HCT116 (cell line): ENCODE results near the gene EPN1. TPM values are rescaled to one million over a fixed set of nuclear protein-coding genes. Genes with fewer than 3 reads are reported as not detected.

Experiments used
- ATAC-seq: fragments of 200-7000 bp; cut with Tn5 transposase; 2 replicates; pipeline ENCODE4 v1.9.1; 2020; ENCODE audit warnings: mild to moderate bottlenecking, moderate library complexity
- BruUV-seq: library from RNA; stranded (reverse); fragments of 400-500 nt; replicated peaks from 2 replicates; lab custom pipeline; 2021; lab: Mats Ljungman, UMichigan
- CTCF ChIA-PET: fragments of 300-600 bp; sonication (Branson Sonifier 250); formaldehyde crosslinking; loops from one replicate; lab custom pipeline; 2021; ENCODE audit warnings: antibody characterized with exemption; lab: Charles Lee
- POLR2A ChIA-PET: fragments of 300-600, 350-600 bp; sonication (Branson Sonifier 250); formaldehyde crosslinking; loops from one replicate; lab custom pipeline; 2021; ENCODE audit warnings: antibody characterized with exemption; lab: Charles Lee
- RAD21 ChIA-PET, 2 experiments: fragments of 300-600 bp; sonication (Branson Sonifier 250); formaldehyde crosslinking; loops; one replicate each; lab custom pipeline; 2023; ENCODE audit warnings: low total read pairs in 2 of 2; ENCODE audit not compliant: uncharacterized antibody in 2 of 2, unreplicated experiment in 2 of 2, low non-redundant PET in 1 of 2; lab: Charles Lee
- DNase-seq: peaks from one replicate; pipeline ENCODE4 v3.0.0-alpha.2; 2010; ENCODE audit warnings: low read depth, low spot score
- H2AFZ ChIP-seq: fragments of 200-600 bp; shearing (Covaris generic), sonication (generic); 2 replicates; pipeline ENCODE4 v1.6.1; 2017; ENCODE audit warnings: low read depth, mixed run types, mixed read lengths, antibody characterized with exemption, low read length; ENCODE audit not compliant: poor library complexity, severe bottlenecking
- H3K27ac ChIP-seq: 2 replicates; pipeline ENCODE4 v1.5.1; 2012; ENCODE audit warnings: low read depth, low read length
- H3K27me3 ChIP-seq: fragments of 200-600 bp; sonication (generic); 2 replicates; pipeline ENCODE4 v1.6.1; 2016; ENCODE audit warnings: mixed run types, low read length, mixed read lengths; ENCODE audit not compliant: insufficient read depth
- H3K36me3 ChIP-seq, 2 experiments: fragments of 200-500 bp in 1 of 2; fragments of 200-600 bp in 1 of 2; sonication (Bioruptor generic) in 1 of 2; sonication (generic) in 1 of 2; 2 replicates each; pipeline versions ENCODE4 v1.5.1 to v1.6.1; 2014 to 2016; ENCODE audit warnings: low read length in 2 of 2, inconsistent platforms in 1 of 2, mixed read lengths in 1 of 2, mixed run types in 1 of 2; ENCODE audit not compliant: insufficient read depth in 2 of 2, control insufficient read depth in 1 of 2
- H3K4me1 ChIP-seq, 2 experiments: fragments of 200-600 bp in 1 of 2; sonication (generic) in 1 of 2; 2 replicates each; pipeline versions ENCODE4 v1.5.1 to v1.6.1; 2012 to 2017; ENCODE audit warnings: low read length in 2 of 2, inconsistent platforms in 1 of 2, mild to moderate bottlenecking in 1 of 2, mixed read lengths in 1 of 2, mixed run types in 1 of 2, moderate library complexity in 1 of 2; ENCODE audit not compliant: insufficient read depth in 2 of 2, control insufficient read depth in 1 of 2
- H3K4me2 ChIP-seq: fragments of 200-600 bp; sonication (generic); 2 replicates; pipeline ENCODE4 v1.6.1; 2017; ENCODE audit warnings: mixed run types, low read length, mixed read lengths
- H3K4me3 ChIP-seq, 2 experiments: fragments of 200-600 bp in 1 of 2; sonication (generic) in 1 of 2; replicated peaks in 1 of 2; 2 replicates each; pipeline ENCODE4 v1.5.1; 2011 to 2016; ENCODE audit warnings: low read length in 2 of 2, control low read depth in 1 of 2, low read depth in 1 of 2, mild to moderate bottlenecking in 1 of 2, mixed read lengths in 1 of 2, mixed run types in 1 of 2
- H3K79me2 ChIP-seq: fragments of 200-600 bp; sonication (generic); 2 replicates; pipeline ENCODE4 v1.6.1; 2017; ENCODE audit warnings: mild to moderate bottlenecking, mixed run types, low read length, moderate library complexity, mixed read lengths; ENCODE audit not compliant: insufficient read depth
- H3K9ac ChIP-seq: fragments of 200-600 bp; sonication (generic); 2 replicates; pipeline ENCODE4 v1.6.1; 2016; ENCODE audit warnings: low read length, mixed read lengths
- H3K9me2 ChIP-seq: fragments of 200-600 bp; sonication (generic), shearing (Covaris generic); 2 replicates; pipeline ENCODE4 v1.6.1; 2017; ENCODE audit warnings: mixed run types, mild to moderate bottlenecking, moderate library complexity; ENCODE audit not compliant: insufficient read depth
- H3K9me3 ChIP-seq, 2 experiments: fragments of 200-500 bp in 1 of 2; fragments of 200-600 bp in 1 of 2; sonication (Bioruptor generic) in 1 of 2; sonication (generic) in 1 of 2; 2 replicates each; pipeline ENCODE4 v1.6.1; 2014 to 2017; ENCODE audit warnings: low read length in 2 of 2, mixed read lengths in 2 of 2, inconsistent platforms in 1 of 2, low read depth in 1 of 2, mild to moderate bottlenecking in 1 of 2, mixed run types in 1 of 2, moderate library complexity in 1 of 2; ENCODE audit not compliant: control insufficient read depth in 1 of 2, insufficient read depth in 1 of 2
- H4K20me1 ChIP-seq: fragments of 200-600 bp; sonication (generic), shearing (Covaris generic); 2 replicates; pipeline ENCODE4 v1.6.1; 2017; ENCODE audit warnings: mixed run types, mild to moderate bottlenecking, moderate library complexity; ENCODE audit not compliant: insufficient read depth
- CBX3 ChIP-seq: IDR thresholded peaks from 2 replicates; pipeline ENCODE4 v1.6.1; 2012; ENCODE audit warnings: low read depth
- CEBPB ChIP-seq: IDR thresholded peaks from 2 replicates; pipeline ENCODE4 v1.6.1; 2012; ENCODE audit warnings: low read depth
- CTCF ChIP-seq, 3 experiments: fragments of 200-600 bp in 1 of 3; sonication (generic) in 1 of 3; IDR thresholded peaks in 2 of 3; conservative IDR thresholded peaks in 1 of 3; 2 replicates each; pipeline ENCODE4 v1.5.1; 2012 to 2017; ENCODE audit warnings: low read depth in 2 of 3, low read length in 2 of 3, antibody characterized with exemption in 1 of 3, borderline replicate concordance in 1 of 3, control low read depth in 1 of 3, mild to moderate bottlenecking in 1 of 3, mixed read lengths in 1 of 3, mixed run types in 1 of 3, moderate library complexity in 1 of 3; ENCODE audit not compliant: insufficient read depth in 1 of 3
- EZH2 ChIP-seq: fragments of 200-600 bp; sonication (generic); IDR thresholded peaks from 2 replicates; pipeline ENCODE4 v1.6.1; 2017; ENCODE audit warnings: antibody characterized with exemption, mixed run types
- EZH2phosphoT487 ChIP-seq: fragments of 200-600 bp; IDR thresholded peaks from 2 replicates; pipeline ENCODE4 v1.6.1; 2018; ENCODE audit warnings: antibody characterized with exemption, borderline replicate concordance
- FOSL1 ChIP-seq: IDR thresholded peaks from 2 replicates; pipeline ENCODE4 v1.6.1; 2012; ENCODE audit warnings: low read depth
- JUND ChIP-seq: IDR thresholded peaks from 2 replicates; pipeline ENCODE4 v1.6.1; 2012
- POLR2A ChIP-seq: IDR thresholded peaks from 2 replicates; pipeline ENCODE4 v1.7.0; 2011; ENCODE audit warnings: borderline replicate concordance; ENCODE audit not compliant: insufficient read depth, insufficient read length; ENCODE audit errors: extremely low read depth
- POLR2AphosphoS5 ChIP-seq: IDR thresholded peaks from 2 replicates; pipeline ENCODE4 v1.6.1; 2011; ENCODE audit warnings: mild to moderate bottlenecking, low read depth, low read length, moderate library complexity
- RAD21 ChIP-seq: IDR thresholded peaks from 2 replicates; pipeline ENCODE4 v1.6.1; 2012; ENCODE audit warnings: low read depth, mild to moderate bottlenecking
- SIN3A ChIP-seq: IDR thresholded peaks from 2 replicates; pipeline ENCODE4 v1.6.1; 2012; ENCODE audit warnings: low read depth
- SP1 ChIP-seq: IDR thresholded peaks from 2 replicates; pipeline ENCODE4 v1.6.1; 2012; ENCODE audit warnings: low read depth
- ZBTB33 ChIP-seq: IDR thresholded peaks from 2 replicates; pipeline ENCODE4 v1.6.1; 2011; ENCODE audit warnings: mild to moderate bottlenecking, low read length, moderate library complexity; ENCODE audit not compliant: insufficient replicate concordance; ENCODE audit errors: extremely low read depth
- intact Hi-C: fragments of 100-400 bp; cut with micrococcal nuclease; formaldehyde crosslinking; loops from 2 replicates; pipeline ENCODE4 v1.10.0; 2022
- total RNA-seq: library from RNA; stranded (reverse); gene quantifications from one replicate; pipeline ENCODE4 v1.2.1, GENCODE V29; 2021; ENCODE audit not compliant: unreplicated experiment

EPN1 gene
- total RNA-seq, 1 experiment from 2014 or later, result 122 TPM

- ATAC-seq (no peak), DNase-seq (no peak)
- ChIA-PET POLR2A (no interaction called here), RAD21 (no interaction called here), CTCF (no interaction called here)
- no peaks in the 10 kb centered on the region for H3K9me3 ChIP-seq
- no peak overlapping the region for H3K4me2 ChIP-seq
- no peaks in the 10 kb centered on the region for H3K9me2 ChIP-seq
- H4K20me1 ChIP-seq, result no peaks in the 10 kb centered on the region
- BruUV-seq, result no TSS peak
- H3K4me1 ChIP-seq, result peaks cover 6 to 10% of the 10 kb centered on the region in 2 experiments; a peak in 3 of 4 replicates
- H3K9ac ChIP-seq, result no peak overlapping the region
- no peaks in the 10 kb centered on the region for H3K27me3 ChIP-seq
- H3K27ac ChIP-seq, result no peak overlapping the region
- H3K4me3 ChIP-seq, result no peak overlapping the region
- H3K79me2 ChIP-seq, result peaks cover 6% of the 10 kb centered on the region
- TF ChIP-seq EZH2phosphoT487, result no peak
- TF ChIP-seq CBX3, result no peak
- TF ChIP-seq POLR2A, result no peak
- TF ChIP-seq JUND, result no peak
- no peak for TF ChIP-seq CTCF (IDR thresholded peaks at IDR 0.05 in 2 of 3, conservative IDR thresholded peaks at IDR 0.05 in 1 of 3; ENCODE audit: borderline replicate concordance in 1 of 3, insufficient read depth in 1 of 3, low read depth in 2 of 3, low read length in 2 of 3)
- intact Hi-C loops, result no loop called here
- H2AFZ ChIP-seq, result no peak overlapping the region
- peaks cover under 1% of the 10 kb centered on the region in 2 experiments; a peak in 2 of 4 replicates for H3K36me3 ChIP-seq
These were observed 24.3 kb upstream of the EPN1 start for GRCh38 chr19:55650602-55651230.

GRCh38 chr19:55651236-55651635 lies 23.8 kb upstream of the EPN1 start:
- intact Hi-C loops, result no loop called here
- TF ChIP-seq POLR2AphosphoS5 (no peak), EZH2 (no peak), SIN3A (no peak), ZBTB33 (no peak), CTCF (IDR thresholded peaks at IDR 0.05 in 2 of 3, conservative IDR thresholded peaks at IDR 0.05 in 1 of 3; ENCODE audit: borderline replicate concordance in 1 of 3, insufficient read depth in 1 of 3, low read depth in 2 of 3, low read length in 2 of 3) (no peak), FOSL1 (no peak), RAD21 (no peak), CEBPB (no peak), SP1 (no peak)
- H3K79me2 ChIP-seq, result peaks cover 10% of the 10 kb centered on the region
- peaks cover 6 to 12% of the 10 kb centered on the region in 2 experiments; a peak in 3 of 4 replicates for H3K4me1 ChIP-seq
- H3K27me3 ChIP-seq, result no peaks in the 10 kb centered on the region
- H4K20me1 ChIP-seq, result no peaks in the 10 kb centered on the region
- ChIA-PET CTCF (no interaction called here), POLR2A (no interaction called here), RAD21 (no interaction called here)
- no TSS peak for BruUV-seq
- H3K9ac ChIP-seq, result no peak overlapping the region
- no peak overlapping the region for H3K4me3 ChIP-seq
- ATAC-seq, result no peak
- no peak overlapping the region for H3K4me2 ChIP-seq
- H2AFZ ChIP-seq, result no peak overlapping the region
- no peaks in the 10 kb centered on the region for H3K36me3 ChIP-seq
- no peaks in the 10 kb centered on the region for H3K9me3 ChIP-seq
- H3K9me2 ChIP-seq, result no peaks in the 10 kb centered on the region
- DNase-seq, result no peak
- no peak overlapping the region for H3K27ac ChIP-seq
